HG03520 (cell line): ENCODE results near the gene NSMCE3.

Experiments used
- ATAC-seq: cut with Tn5 transposase; IDR thresholded peaks from one replicate; pipeline ENCODE4 v1.9.1; 2021; ENCODE audit warnings: mild to moderate bottlenecking, moderate library complexity; ENCODE audit not compliant: unreplicated experiment

Gene NSMCE3

GRCh38 chr15:29269485-29270168 lies at the start of gene NSMCE3:
Gene NSMCE3 (minus strand): TSS chr15:29269822. CDS start chr15:29269705, 117 bp downstream.
- peak; percentile 81 for ATAC-seq

DNA sequence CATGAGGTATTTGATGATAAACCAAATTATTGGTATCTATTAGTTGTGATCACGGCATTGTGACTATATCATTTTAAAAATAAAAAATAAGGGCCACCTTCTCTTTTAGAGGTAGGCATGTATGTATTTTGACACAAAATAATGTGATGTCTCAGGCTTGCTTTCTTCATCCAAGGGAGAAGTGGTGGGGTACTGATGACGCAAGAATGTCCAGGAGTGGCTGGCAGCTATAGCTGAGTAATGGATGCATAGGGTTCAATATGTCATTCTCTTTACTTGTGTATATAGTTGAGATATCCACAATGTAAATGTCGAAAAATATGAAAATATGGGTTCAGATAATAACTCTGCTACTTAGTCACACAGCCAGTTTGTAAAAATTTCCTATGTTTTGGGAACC lies 46.8 kb upstream of the NSMCE3 start:
- ATAC-seq = no peak

DNA sequence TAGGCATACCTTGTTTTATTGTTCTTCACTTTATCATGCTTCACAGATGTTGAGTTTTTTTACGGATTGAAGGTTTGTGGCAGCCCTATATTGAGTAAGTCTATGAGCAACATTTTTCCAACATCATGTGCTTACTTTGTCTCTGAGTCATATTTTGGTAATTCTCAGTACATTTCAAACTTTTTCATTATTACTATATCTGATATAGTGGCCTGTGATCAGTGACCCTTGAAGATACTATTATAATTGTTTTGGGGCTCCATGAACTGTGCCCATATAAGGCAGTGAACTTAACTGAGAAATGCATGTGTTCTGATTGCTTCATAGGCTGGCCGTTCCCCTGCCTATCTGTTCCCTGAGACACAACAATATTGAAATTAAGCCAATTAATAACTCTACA lies 42.8 kb upstream of the NSMCE3 start:
- ATAC-seq = no peak

DNA sequence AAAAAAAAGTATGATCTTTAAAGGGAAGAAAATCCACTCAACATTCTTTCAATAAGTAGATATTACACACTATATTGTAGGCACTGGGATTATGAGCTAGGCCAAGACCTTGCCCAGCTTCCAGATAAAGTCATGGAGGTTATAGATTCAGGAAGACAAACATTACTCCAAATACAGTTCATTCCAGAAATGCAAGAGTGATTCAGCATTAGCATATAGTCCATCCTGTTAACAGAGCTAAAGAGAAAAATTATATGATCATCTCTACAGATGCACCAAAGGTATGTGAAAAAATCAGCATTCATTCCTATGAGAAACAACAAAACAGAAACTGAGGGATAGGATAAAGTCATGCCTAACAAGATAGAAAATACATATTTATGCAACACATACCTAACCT lies 42.1 kb upstream of the NSMCE3 start:
- ATAC-seq = no peak

DNA sequence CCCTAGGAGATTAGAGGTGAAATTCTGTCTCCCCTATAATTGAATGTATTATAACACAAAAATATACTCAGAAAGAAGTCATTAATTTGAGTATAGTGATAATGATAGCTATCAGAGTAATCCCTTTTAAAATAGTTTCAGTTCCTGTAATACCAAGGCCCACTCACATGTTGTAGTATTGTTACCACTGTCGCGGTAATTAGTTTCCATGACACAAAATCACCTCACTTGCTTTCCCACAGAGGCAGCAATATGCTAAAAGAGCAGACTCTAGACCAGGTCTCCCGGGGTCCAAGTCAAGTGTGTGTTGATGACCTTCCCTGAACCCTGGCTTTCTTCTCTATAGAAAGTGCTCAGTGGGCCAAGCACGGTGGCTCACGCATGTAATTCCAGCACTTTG lies 39.5 kb upstream of the NSMCE3 start:
- peak; percentile 67 for ATAC-seq

DNA sequence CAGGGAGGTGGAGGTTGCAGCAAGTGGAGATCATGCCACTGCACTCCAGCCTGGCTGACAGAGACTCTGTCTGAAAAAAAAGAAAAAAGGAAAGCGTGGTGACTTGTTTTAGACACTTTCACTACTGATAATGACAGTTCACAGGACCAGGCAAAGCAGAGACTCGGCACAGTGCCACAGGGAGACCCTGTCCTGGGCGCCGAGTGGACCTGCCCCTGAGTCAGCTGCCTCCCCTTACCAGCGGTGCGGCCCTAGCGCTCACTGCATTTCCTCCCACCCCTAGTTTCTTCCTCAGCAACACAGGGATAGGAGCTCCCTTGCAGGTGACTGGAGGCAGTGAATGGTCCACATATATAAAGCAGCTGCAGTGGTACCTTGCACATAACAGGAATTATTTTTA lies 38.7 kb upstream of the NSMCE3 start:
- no peak for ATAC-seq

DNA sequence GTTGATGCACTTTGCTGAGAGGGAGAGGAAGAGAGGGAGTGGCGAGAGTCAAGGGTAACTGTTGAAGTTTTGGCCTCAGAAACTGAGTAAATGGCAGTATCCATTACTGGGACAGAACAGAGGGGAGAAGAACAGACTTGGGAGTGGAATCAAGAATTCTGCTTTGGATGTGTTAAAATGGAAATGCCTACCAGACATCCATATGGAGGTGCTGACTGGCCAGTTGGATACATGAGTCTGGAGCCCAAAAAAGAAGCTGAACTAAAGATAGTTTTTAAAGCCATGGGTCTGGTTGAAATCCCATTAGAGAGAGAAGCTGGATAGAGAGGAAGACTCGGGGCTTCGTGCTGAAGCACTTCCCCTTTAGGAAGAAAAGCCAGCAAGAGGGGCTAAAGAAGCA lies 35.9 kb upstream of the NSMCE3 start:
- no peak for ATAC-seq

- ATAC-seq = no peak
Measured at GRCh38 chr15:29302871-29303270, 33.2 kb upstream of the NSMCE3 start.

DNA sequence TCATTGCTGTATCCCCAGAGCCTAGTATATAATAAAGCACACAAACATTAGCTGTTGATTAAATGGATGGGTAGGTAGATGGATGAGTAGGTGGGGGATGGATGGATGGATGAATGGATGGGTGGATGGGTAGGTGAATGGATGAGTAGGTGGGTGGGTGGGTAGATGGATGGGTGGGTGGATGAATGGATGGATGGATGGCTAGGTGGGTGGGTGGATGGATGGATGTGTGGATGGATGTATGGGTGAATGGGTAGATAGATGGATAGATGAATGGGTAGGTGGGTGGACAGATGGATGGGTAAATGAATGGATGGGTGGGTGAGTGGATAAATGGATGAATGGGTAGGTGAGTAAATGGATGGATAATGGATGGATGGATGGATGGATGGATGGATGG lies 30.2 kb upstream of the NSMCE3 start:
- no peak for ATAC-seq

- ATAC-seq = no peak
Measured at GRCh38 chr15:29299331-29299730, 29.7 kb upstream of the NSMCE3 start.

DNA sequence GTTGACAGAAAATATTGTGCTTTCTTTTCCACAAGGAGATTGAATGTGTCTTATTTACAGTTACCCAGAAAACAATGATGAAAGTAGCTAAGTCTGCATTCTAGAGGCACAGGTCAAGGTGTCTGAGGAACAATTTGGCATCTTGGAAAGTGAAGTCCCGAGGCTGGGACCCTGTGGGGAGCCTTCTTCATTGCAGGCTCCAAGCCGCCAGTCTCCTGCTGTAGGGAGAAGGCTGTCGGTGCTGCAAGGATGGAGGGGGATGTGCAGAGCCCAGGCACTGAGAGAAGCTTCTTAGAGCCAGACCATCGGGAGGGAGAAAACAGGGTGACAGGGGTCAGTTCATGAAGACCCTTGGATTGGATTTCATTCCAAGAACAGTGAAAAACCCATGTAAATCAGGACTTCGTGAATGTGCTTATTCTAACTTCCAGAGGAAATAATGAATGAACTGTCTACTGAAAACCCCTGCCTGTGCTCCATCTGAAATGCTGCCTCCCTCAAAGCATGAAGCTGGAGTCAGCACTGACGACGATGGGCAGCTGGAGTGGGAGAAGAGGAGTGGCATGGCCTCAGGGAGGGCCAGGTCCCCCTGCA lies 25.2 kb upstream of the NSMCE3 start:
- no peak for ATAC-seq

DNA sequence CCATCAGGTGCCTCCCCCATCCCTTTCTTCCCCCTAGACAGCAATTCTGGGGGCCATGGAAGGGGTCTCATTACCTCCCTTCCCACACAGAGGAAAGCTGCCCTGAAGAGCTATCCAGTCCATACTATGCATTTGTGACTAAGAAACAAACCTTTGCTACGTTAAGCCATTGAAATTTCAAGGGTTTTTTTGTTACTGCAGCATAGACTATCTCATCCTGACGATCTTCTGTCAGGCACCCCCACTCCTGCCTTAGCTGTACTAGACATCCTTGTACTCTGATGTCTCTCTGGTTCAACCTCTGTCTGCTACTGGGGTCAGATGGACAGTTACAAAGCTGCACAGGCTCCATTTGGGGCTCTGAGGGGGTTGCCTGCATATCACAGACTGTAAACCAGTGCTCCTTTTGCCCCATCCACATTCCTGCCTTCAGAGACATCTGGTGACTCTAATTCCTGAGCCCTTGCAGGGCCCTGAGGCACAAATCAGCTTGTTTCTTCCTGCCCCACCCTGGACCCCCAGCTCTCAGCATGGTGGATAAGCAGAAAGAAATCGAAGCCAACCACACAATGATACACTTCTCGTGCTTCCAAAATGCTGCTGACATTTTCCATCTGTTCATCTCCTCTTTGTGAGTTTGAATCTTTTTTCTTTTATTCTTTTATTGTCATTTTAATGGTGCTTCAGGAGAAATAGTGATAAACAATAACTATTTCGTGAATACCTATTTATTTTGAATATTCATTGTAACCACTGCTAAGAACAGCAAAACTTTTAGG lies 21.6 kb upstream of the NSMCE3 start:
- no peak for ATAC-seq

GRCh38 chr15:29289173-29289572 lies 19.6 kb upstream of the NSMCE3 start:
- ATAC-seq = no peak

GRCh38 chr15:29285386-29285785 lies 15.8 kb upstream of the NSMCE3 start:
- no peak for ATAC-seq

- no peak for ATAC-seq
Measured at GRCh38 chr15:29283381-29283780, 13.8 kb upstream of the NSMCE3 start.

DNA sequence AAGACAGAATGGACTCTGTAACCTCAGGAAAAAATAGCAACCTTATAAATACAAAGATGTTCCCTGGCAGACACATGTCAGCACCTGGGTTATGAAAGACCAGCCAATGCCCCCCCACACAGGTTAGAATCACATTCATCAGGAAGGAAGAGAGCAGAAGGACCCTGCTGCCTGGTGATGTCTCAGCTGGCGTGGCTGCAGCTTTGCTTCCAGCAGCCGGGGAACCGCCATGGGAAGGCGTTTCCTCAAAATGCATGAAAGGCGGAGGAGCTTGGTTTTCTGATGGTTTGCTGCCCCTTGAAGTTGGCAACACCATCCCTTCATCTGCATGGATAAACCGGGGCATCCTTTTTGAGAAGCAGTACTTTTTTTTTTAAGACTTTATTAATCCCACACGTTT lies 10.9 kb upstream of the NSMCE3 start:
- no peak for ATAC-seq

DNA sequence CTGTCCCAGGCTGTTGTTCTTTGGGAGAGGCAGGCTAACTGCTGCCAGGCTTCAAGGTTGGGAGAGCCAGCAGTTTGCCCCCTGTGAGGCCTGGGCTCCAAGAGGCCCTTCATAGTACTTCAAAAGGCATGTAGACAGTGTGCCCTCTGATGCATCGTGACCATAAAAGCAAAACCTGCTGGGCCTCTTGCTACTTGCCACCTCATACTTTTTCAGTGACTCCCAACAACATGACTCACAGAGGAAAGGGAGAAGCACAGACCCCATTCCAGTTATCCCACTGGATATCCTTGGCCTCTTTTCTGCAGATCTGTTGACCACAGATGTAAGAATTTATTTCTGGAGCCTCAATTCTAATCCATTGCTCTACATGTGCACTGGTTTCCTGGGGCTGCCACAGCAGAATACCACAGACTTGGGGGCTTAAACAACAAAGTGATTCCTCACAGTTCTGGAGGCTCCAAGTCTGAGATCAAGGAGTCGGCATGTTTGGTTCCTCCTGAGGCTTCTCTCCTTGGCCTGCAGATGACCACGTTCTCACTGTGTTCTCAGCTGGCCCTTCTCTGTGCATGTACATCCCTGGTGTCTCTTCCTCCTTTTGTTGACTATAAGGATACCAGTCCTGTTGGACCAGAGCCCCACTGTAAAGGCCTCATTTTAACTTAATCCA lies 8.9 kb upstream of the NSMCE3 start:
- ATAC-seq = no peak

- no peak for ATAC-seq
Measured at GRCh38 chr15:29276366-29276765, 6.7 kb upstream of the NSMCE3 start.

DNA sequence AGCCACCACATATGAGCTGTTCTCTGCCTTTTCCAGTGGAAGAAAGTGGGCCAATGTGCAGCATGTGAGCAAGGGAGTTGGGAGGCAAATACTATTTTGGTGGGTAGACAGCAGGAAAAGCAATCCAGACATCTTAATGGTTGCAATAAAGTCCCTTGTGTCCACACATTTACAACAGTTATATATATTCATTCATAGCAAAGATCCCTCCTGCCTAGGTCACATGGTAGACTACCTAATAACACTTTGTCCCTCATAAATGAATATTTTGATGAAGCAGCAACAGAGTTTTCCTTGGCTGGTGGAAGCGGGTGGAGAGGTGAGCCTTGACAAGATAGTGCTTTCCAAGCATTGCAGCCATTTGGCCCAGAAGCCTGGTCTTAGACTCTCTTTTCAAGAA lies 6.2 kb upstream of the NSMCE3 start:
- no peak for ATAC-seq

DNA sequence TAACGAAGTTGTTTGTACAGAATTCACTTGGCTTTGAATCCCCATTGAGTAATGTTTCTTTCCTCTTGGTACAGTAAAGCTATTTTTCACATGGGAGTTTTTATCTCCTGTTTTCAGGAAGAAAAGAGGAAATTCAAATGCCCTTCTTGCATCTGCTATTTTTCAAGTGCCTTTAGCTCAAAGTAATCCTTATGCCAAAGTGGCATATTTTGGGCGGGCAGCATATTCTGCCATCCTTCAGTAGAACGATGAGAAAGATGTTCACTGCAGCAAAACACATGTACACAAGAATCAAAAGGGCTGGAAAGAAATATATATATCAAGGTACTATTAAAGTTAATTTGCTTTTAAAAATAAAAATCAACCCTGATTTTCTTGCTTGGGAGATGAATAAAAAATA lies 5.3 kb upstream of the NSMCE3 start:
- ATAC-seq = no peak

GRCh38 chr15:29272219-29272618 lies 2.6 kb upstream of the NSMCE3 start:
- no peak for ATAC-seq

- no peak for ATAC-seq
Measured at GRCh38 chr15:29270976-29271375, 1.4 kb upstream of the NSMCE3 start.
